ENCODE results near the gene C8B. TPM values are rescaled to one million over a fixed set of nuclear protein-coding genes. Genes with fewer than 3 reads are reported as not detected.

The C8B gene
- total RNA-seq, 1 experiment from 2014 or later, result 0.10 TPM

- Histone ChIP-seq H3K79me2 (ENCODE audit: insufficient read depth, low read length) (no peaks in the 10 kb centered on the region), H3K27ac (ENCODE audit: low read depth, low read length) (no peak overlapping the region), H3K36me3 (ENCODE audit: control insufficient read depth in 1 of 2, insufficient read depth in 2 of 2, low read length in 2 of 2) (no peaks in the 10 kb centered on the region), H3K27me3 (ENCODE audit: insufficient read depth, low read length) (peaks cover 8% of the 10 kb centered on the region), H4K20me1 (ENCODE audit: insufficient read depth) (no peaks in the 10 kb centered on the region), H3K4me3 (replicated peaks in 1 of 2; ENCODE audit: low read depth in 1 of 2, low read length in 2 of 2) (no peak overlapping the region), H3K9me3 (ENCODE audit: control insufficient read depth in 1 of 2, insufficient read depth in 1 of 2, low read depth in 1 of 2, low read length in 2 of 2) (no peaks in the 10 kb centered on the region; a peak in 1 of 4 replicates), H3K4me2 (ENCODE audit: low read length) (no peak overlapping the region), H3K4me1 (ENCODE audit: control insufficient read depth in 1 of 2, insufficient read depth in 2 of 2, low read length in 2 of 2) (no peaks in the 10 kb centered on the region), H3K9ac (ENCODE audit: low read length) (no peak overlapping the region), H3K9me2 (ENCODE audit: insufficient read depth) (no peaks in the 10 kb centered on the region), H2AFZ (ENCODE audit: low read depth, low read length, poor library complexity, severe bottlenecking) (no peak overlapping the region)
- ChIA-PET RAD21 (ENCODE audit: low non-redundant PET in 1 of 2, low total read pairs in 2 of 2, uncharacterized antibody in 2 of 2, unreplicated experiment in 2 of 2) (no interaction called here), POLR2A (no interaction called here), CTCF (no interaction called here)
- no peak for ATAC-seq
- no peak for TF ChIP-seq CTCF (IDR thresholded peaks at IDR 0.05 in 2 of 3, conservative IDR thresholded peaks at IDR 0.05 in 1 of 3; ENCODE audit: borderline replicate concordance in 1 of 3, insufficient read depth in 1 of 3, low read depth in 2 of 3, low read length in 2 of 3)
- intact Hi-C loops (cut with micrococcal nuclease), result no loop called here
- no TSS peak for BruUV-seq (replicated peaks)
- no peak for DNase-seq (ENCODE audit: low read depth, low spot score)
Measured at GRCh38 chr1:56973923-56974742, 8.3 kb upstream of the C8B start.

- ChIA-PET POLR2A (no interaction called here), CTCF (no interaction called here), RAD21 (ENCODE audit: low non-redundant PET in 1 of 2, low total read pairs in 2 of 2, uncharacterized antibody in 2 of 2, unreplicated experiment in 2 of 2) (no interaction called here)
- H3K9me2 ChIP-seq (ENCODE audit: insufficient read depth), result no peaks in the 10 kb centered on the region
- no peak overlapping the region for H3K27ac ChIP-seq (ENCODE audit: low read depth, low read length)
- no peak overlapping the region for H2AFZ ChIP-seq (ENCODE audit: low read depth, low read length, poor library complexity, severe bottlenecking)
- H4K20me1 ChIP-seq (ENCODE audit: insufficient read depth), result no peaks in the 10 kb centered on the region
- ATAC-seq (no peak), DNase-seq (ENCODE audit: low read depth, low spot score) (no peak)
- H3K4me2 ChIP-seq (ENCODE audit: low read length), result no peak overlapping the region
- no peaks in the 10 kb centered on the region for H3K36me3 ChIP-seq (ENCODE audit: control insufficient read depth in 1 of 2, insufficient read depth in 2 of 2, low read length in 2 of 2)
- H3K9ac ChIP-seq (ENCODE audit: low read length), result no peak overlapping the region
- no peaks in the 10 kb centered on the region for H3K4me1 ChIP-seq (ENCODE audit: control insufficient read depth in 1 of 2, insufficient read depth in 2 of 2, low read length in 2 of 2)
- no TSS peak for BruUV-seq (replicated peaks)
- peaks cover 8% of the 10 kb centered on the region; the same call in 1 of the 2 replicates for H3K27me3 ChIP-seq (ENCODE audit: insufficient read depth, low read length)
- no peaks in the 10 kb centered on the region; a peak in 1 of 4 replicates for H3K9me3 ChIP-seq (ENCODE audit: control insufficient read depth in 1 of 2, insufficient read depth in 1 of 2, low read depth in 1 of 2, low read length in 2 of 2)
- H3K79me2 ChIP-seq (ENCODE audit: insufficient read depth, low read length), result no peaks in the 10 kb centered on the region
- intact Hi-C loops (cut with micrococcal nuclease), result no loop called here
- no peak overlapping the region for H3K4me3 ChIP-seq (replicated peaks in 1 of 2; ENCODE audit: low read depth in 1 of 2, low read length in 2 of 2)
- TF ChIP-seq POLR2A (IDR thresholded peaks at IDR 0.05; ENCODE audit: borderline replicate concordance, extremely low read depth, insufficient read depth, insufficient read length) (no peak), EZH2phosphoT487 (IDR thresholded peaks at IDR 0.05; ENCODE audit: borderline replicate concordance) (no peak), ATF3 (IDR thresholded peaks at IDR 0.05) (no peak), SIN3A (IDR thresholded peaks at IDR 0.05; ENCODE audit: low read depth) (no peak), TCF7L2 (IDR thresholded peaks at IDR 0.05; ENCODE audit: borderline replicate concordance, extremely low read depth, insufficient read depth, insufficient read length) (no peak), POLR2AphosphoS5 (IDR thresholded peaks at IDR 0.05; ENCODE audit: low read depth, low read length) (no peak), CEBPB (IDR thresholded peaks at IDR 0.05; ENCODE audit: low read depth) (no peak), EZH2 (IDR thresholded peaks at IDR 0.05) (no peak), MAX (IDR thresholded peaks at IDR 0.05) (no peak), CTCF (IDR thresholded peaks at IDR 0.05 in 2 of 3, conservative IDR thresholded peaks at IDR 0.05 in 1 of 3; ENCODE audit: borderline replicate concordance in 1 of 3, insufficient read depth in 1 of 3, low read depth in 2 of 3, low read length in 2 of 3) (no peak)
Measured at GRCh38 chr1:56972976-56973375, 7.2 kb upstream of the C8B start.
